ENCODE data around the gene PACRG.
A peak's percentile ranks its signal among the peaks of the same experiment; 100 is the strongest.

Gene PACRG

DNA sequence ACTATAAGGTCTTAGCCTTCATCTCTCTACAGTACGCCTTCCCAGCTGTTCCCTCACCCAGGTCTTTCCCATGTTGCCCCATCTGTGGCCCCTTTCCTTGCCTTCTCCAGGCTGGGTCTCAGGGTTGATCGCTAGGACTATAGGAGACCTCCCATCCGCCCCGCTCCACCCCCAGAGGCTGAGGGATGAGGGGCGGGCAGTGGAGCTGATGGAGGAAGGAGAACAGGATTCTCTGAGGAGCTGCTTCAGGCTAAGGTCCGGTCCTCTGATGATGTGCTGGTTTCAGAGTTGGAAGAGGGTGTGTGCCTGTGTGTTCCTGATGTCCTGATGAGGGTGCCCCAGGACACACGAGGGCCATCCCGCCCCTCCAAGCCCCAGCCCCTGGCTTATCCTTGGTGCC is 531.9 kb downstream of the PACRG start:
- no peak for DNase-seq

DNA sequence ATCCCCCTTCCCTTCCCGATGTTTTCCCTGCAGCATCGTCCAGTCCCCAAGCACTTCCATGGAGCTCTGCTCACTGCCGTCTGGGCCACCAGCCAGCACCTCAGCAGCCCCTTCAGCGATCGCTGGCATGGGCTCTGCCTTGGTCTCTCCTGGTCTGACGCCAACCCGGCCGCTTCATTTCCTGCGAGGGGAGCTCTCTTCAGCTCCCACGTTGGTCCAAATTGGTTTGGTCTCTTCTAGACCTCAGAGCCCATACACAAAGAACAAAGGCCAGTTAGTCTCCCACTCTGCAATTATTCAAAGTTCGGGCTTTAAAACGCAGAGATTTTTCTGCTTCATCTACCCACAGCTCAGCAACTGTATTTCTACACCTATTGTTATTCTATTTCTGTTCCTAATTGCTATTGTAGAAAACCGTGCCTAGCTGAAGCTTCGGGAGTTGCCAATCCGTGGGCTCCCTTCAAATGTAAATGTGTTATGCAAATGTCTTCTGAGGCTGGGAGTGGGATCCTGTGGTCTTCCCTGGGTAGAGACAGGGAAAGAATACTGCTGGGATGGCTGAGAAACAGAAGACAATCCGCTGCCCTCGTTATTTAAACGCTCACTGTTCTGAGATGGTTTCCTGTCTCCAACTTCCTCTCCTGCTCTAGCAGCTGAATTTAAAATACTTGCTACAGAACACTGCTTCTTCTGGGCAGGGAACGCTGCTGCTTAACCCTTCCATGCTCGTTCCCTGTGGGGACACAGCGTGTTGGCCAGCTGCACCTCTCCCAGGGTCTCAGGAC is 532.5 kb downstream of the PACRG start:
- DNase-seq, result peak; percentile 18

DNA sequence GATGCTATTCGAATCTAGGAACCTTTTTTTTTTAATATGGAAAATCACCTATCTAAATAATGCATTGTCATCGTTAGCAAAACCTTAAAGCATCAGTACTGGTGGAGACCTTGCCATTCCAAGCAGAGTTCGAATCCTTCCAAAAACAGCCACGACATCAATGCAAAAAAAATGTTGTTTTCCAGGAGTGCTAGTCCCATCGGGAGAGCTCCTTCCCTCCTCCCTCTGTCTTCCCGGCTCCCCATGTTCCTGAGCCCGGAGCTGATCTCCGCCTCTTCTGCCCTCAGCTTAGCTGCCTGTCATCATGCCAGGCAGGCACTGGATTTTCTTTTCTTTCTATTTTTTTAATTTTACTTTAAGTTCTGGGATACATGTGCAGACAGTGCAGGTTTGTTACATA is 533.1 kb downstream of the PACRG start:
- no peak for DNase-seq

DNA sequence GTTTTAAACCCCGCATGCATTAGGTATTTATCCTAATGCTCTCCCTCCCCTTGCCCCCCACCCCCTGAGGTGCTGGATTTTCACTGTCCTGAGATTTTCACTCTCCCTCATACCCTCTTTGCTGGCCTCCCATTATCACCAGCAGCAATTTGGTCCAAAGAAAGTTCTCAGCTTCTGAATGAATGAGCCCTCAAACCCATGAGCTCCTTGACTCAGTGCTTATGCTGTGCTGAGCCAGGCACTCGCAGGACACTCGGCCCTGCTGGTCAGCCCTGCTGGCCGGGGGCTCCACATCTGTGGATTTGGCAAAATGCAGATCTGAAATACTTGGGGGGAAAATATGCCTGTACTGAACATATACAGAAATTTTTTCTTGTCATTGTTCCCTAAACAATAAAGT is 533.6 kb downstream of the PACRG start:
- no peak for DNase-seq

DNA sequence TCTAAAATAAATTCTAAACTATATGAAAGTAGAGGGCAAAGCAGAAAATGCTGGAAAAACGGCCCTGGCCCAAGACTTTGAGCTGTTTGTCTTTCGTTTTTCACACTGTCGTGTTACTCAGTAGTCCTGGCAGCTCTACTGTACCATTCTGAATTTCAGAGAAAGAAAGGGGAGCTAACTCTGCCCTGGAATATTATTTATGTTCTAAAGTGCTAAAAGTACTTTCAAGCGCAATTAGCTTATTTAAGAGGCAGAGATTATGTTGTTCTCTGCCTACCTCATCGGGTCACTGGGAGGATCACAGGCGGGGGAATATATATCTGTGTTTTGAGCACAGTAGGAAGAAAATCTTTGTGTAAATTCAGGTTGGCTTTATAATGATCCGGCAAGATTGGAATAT is 534.3 kb downstream of the PACRG start:
- DNase-seq, result no peak

DNA sequence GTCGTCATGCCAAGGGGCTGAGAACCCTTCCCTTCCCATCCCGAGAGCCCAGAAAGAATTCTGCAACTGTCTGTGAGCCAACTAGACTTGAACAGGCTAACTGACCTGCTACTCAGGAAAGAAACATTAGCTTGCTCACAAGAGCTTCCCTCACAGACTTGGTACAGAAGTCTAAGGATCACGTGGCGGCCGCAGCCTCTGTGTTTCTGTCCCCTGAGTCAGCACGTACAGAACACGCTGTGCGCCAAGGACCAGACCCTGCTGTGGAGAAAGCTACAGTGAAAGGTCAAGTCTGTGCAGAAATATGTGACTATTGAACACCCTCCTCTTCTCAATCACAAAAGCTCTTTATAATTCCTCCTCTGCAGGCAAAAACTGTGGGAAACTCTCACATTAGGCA is 535.4 kb downstream of the PACRG start:
- DNase-seq, result no peak

DNA sequence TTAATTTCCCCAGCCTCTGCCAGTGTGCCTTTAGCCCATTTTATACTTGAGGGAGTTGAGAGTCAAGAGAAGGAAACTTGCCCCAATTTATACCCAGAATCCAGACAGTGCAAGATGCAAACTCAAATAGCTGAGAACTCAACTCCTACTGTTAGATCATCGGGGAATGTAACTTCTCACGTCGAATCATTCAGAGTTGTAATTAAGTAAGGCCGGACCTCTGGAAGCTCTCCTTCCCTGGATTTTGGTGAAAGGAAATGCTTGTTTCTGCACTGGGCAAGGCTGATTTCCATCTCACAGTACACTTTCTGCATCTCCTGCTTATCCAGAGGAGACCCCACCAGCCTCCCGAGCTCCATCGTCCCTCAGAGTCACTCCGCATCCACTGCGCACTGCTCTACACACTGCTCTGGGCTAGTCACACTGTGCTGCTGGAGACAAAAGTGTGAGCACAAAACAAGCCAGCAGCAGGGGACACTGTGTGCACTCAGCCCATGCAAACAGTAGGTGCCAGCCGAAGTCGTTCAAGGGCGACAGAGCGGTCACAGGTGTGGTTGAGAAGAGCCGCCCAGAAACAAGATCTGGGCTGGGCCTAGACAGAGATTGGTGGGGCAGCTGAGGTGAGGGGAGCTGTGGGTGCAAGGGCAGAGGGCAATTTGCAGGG is 536.4 kb downstream of the PACRG start:
- DNase-seq, result no peak

DNA sequence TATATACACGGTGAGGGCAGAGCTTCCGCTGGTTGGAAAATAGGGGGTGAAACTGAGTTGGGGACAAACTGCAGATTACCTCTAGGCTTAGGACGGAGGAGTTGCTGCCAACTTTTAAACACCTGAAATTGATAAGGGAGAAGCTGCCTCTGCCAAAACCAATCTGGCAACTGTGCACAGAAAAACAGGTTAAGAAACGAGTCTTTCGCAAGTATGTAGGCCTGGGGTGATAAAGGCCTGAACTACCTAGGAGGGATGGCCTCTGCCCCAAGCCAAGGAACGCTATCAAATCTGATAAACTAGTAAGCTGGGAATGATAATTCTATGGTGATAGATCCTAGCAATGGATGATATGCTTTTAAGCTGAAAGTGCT is 536.9 kb downstream of the PACRG start:
- no peak for DNase-seq

DNA sequence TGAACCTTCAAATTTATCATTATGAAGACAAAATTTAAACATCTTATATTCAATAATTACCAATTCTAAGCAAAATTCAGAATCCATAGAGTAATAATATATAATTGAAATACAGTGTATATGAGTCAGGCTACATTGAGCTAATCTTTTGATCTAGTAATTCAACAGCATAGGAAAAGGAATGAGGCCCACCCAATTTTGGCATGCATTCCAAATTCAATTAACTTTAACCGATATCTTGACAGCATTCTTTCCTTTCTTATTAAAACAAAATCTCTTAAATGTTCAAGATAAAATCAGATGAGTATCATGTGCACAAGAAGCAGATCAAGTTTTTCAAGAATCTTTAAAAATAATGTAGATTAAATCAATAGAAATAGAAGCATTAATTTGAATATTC is 553.9 kb downstream of the PACRG start:
- DNase-seq, result no peak

DNA sequence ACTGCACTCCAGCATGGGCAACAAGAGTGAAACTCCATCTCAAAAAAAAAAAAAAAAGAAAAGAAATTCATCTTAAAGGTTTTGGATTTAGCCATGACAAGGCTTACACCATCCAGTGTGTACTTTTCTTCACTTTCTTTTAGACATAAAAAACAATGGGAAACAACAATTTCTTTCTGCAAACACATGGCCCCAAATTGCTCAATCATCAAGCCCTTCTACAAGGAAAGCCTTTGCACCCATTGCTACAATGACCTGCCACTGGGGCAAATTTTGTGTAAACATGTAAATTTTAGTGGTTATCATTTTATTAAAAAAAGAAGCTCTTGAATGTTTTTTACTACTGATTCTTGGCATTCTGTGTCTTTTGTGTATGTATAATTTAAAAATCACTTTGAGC is 554.9 kb downstream of the PACRG start:
- DNase-seq, result no peak

DNA sequence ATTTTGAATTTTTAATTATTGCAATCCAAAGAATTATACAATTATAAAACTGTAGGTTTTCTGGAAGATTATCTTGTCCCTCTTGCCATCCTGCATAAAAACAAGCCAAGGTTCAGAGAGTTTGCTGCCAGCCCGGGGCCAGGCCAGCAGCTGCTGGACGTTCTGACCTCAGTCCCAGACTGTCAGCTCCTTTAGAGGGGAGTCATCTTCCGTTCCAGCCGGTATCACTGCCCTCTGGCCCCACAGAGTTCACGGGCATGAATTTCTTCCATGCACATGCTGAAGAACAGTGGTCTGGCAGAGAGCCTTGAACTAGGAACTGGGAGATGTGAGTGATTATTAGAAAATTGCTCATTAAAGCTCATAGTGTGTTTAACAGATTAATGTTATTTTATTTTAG is 556.4 kb downstream of the PACRG start:
- no peak for DNase-seq

DNA sequence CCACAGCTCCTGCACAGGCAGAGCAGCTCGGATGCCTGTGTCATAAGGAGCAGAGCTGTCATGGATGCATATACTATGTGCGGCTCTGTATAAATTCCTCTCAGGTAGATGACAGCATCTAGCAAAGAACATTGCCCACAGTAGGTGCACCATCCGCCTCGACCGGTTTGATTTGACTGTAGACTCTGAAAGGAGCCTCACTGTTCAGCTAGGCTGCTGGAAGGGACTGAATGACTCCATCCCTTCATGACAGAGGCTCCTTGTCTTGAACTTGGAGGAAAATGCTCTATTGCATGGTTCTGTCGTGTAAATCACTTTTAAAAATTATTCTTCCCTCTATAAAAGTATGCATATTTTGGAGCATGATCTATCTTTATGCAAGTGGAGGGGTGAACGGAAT is 557.9 kb downstream of the PACRG start:
- DNase-seq, result no peak

DNA sequence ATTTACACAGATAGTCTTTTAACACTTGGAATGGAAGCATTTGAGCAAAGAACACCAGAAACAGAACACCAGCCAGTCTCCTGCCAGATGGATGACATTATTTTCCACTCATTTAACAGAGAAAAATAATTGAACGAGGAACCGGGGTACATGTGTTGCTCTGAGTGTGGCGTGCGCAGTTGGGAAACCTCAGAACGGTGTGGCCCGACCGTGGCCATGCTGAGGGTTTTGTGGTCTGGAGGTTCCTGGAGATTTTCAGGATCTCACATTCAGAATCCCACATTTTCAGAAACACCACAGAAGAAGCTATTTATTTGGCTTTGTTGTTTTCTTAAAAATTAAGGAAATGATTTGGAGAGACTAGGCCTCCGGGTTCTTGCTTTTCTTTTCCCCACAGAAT is 559.9 kb downstream of the PACRG start:
- DNase-seq, result no peak

DNA sequence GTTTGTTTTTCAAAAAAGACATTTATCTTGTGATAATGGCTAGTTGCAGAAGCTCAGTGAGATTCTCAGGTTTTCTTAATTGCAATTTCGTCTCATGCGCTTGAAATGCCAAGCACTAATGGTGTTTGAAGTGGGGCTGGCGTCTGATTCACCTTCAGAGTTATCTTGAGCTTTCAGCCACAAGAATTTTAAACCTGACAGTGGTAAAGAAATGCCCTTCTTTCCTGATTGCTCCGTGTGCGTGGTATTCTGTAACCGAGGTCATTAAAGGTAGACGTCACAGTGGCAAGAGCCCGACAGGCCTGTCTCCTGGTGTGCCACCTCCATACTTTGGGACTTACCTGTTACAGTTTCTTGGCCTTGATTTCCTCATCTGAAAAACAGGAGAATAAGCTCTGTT is 560.3 kb downstream of the PACRG start:
- no peak for DNase-seq

DNA sequence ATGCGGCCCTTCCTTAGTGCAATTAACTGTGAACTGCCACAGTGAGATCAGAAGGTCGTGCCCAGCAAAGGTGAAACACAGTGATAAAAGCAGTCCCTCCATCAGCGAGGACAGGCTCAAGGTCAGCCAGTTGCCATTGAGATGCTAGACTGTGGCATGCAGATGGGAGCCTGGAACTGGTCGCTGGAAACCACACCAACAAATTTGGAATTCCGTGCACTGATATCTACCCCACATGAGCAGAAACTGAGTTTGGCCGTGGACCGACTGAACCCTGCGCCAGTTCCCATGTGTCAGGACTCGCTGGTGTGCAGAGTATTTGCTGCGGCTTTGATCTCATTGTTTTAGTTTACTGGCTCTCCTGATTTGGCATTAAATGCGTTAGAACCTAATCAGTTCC is 561.1 kb downstream of the PACRG start:
- no peak for DNase-seq

DNA sequence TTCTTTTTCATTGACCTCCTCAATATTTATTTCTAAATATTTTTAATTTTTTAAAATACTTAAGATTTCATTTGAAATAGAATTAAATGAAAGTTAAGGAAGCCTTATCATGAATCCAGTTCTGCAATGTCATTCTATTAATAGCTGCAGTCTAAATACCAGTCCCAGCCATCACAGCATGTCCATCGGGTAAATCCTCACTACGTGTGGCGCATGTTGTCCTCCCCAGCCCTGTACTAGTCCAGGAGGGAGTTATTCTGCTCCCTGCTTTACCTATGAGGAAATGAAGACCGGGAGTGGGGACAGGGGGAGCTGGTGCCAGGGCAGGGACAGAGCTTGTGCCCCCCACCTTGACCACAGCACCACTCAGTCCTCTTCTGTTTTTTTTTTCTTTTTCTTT is 561.7 kb downstream of the PACRG start:
- DNase-seq, result no peak

DNA sequence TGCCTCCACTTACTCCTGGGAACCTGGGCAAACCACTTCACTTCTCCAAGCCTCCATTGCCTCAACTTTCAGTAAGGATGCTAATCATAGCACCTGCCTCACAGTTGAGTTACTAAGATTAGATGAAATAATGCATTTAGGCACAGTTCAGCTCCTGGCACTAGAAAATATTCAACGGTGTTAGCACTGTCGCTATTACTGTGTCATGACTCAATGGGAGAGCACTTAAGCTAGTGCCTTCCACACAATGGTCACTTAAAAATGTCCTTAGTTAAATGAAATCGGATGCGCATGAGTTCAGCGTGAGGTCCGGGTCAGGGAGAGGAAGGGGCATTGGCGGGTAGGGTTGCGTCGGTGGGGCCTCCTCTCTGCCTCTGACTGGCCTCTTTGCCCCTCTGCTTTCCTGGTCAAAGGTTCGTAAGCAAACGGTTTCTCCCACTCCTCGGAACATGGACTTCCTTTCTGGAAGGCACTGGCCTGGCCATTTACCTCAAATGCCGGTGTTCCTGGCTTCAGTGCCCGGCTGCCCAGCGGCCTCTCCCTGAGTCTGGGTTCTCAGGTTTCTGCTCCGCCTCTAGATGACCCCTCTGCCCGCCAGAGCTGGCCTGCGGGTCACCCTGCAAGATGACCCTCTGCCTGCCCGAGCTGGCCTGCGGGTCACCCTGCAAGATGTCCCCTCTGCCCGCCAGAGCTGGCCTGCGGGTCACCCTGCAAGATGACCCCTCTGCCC is 562.9 kb downstream of the PACRG start:
- DNase-seq, result no peak

DNA sequence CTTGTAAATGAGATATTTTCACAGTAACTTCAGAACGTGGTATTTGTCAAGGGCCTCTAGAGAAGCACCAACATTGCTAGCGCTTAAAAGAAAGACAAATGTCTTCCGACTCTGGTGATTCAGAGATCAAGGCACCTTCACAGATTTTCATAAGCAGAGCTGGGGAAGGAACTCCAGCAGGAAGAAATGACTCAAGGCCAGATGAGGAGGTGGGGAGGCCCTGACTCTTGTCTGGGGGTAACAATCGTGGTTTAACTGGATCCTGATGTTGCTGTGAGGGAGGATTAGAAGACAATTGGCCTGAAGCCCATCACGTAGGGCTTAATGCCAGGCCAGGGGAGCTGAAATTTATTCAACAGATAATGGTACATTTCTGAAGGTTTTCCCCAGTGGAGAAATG is 563.8 kb downstream of the PACRG start:
- DNase-seq, result no peak

DNA sequence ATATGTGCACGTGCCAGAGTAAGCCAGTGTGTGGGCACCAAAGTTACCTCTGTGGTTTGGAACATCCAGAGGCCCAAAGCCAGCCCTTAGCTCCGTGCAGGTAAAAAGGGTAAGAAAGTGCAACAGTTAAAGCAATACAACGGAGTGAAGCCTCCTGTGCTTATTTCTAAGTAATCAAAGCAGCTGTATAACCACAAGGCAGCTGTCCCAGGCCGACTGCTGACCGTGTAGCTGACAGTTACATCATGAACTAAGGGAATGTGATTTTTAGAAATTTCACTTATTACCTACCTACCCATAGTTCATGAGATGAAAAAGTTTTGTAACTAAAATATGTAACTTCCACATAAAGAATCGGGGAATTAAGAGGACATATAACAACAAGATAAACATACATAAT is 565.5 kb downstream of the PACRG start:
- DNase-seq, result no peak

DNA sequence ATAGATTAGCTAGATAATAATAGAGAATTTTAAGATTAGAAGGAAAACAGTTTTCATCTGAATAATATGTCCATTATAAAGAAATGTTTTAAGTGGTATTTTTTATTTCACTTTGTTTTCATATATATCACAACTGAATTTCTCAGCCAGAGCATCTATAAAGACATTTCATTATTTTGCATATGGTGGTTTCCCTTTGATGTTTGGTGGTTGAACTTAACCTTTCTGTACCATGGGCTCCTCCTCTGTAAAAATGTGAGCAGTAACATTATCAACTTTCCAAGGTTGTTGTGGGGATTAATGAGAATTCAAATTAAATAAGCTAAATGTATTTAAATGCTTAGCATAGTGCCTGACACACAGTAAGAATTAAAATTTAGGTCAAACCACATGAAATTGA is 567.0 kb downstream of the PACRG start:
- DNase-seq, result no peak

DNA sequence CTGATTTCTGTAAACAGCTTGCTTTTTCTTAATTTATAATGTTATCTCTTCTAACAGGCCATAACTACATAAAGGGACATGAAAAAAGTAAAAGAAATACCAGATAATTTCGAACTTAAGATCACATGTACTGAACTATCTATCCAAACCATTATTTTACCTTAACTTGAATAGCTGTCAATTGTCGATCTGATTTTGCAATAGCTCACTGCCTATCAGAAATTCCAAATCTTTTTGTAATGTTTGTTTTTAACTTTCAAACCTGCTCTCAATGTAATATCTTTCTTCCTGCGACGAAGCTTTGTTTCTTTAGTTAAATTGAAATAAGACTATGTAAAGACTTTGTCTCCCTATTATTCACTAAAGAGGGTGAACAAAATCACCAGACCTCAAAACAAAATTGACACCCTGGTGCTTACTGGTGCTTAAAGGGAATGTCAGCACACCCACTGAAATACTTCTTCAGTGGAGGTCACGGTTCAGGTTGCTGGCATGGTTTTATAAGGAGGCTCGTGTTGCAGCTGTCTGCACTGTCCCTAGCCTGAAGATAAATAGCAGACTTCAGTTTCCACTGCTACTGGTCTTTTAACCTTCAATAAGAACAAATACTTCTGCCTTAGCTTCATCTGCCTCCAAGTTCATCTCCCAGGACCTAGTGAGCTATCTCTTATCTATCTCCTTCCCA is 569.2 kb downstream of the PACRG start:
- DNase-seq, result no peak

DNA sequence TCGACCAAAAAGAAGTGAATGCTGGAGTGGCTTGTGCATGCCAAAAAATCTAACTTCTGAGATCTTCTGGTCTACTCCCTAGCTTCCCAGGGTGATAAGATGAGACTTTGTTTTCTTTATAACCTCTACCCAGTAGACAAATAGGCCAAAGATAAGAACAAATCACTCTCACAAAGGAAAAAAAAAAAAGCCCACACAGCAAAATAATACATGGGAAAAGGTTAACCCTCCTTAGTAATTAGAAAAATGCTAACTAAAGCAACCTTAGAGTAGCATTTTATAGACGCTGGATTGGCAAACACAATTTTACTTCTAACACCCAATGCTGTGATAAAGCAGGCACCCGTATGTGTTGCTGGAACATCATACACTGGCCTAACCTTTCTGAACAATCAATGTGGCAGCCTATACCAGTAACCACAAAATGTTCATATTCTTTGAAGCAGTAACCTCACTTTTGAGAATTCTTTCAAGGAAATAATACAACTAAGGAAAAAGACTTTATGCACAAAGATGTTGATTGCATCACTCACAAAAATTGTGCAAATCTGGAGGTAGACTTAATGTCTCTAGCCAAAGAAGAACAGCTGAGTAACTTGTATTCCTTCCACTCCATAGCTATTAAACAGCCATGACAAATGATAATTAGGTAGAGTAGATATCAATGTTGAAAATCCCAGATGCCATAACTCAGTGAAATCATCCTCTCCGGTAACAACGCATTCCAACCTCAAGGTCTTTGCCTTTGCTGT is 570.5 kb downstream of the PACRG start:
- DNase-seq, result no peak

DNA sequence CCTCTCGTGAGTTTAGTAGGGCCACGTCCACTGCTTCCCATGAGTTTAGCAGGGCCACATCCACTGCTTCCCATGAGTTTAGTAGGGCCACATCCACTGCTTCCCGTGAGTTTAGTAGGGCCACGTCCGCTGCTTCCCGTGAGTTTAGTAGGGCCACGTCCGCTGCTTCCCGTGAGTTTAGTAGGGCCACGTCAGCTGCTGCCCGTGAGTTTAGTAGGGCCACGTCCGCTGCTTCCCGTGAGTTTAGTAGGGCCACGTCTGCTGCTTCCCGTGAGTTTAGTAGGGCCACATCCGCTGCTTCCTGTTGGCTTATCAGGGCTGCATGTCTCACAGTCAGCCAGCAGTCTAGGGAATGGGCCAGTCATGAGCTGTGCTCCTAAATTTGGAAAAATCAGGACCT is 573.1 kb downstream of the PACRG start:
- no peak for DNase-seq
